ENCODE measurements around the gene MACF1.

MACF1 gene

DNA sequence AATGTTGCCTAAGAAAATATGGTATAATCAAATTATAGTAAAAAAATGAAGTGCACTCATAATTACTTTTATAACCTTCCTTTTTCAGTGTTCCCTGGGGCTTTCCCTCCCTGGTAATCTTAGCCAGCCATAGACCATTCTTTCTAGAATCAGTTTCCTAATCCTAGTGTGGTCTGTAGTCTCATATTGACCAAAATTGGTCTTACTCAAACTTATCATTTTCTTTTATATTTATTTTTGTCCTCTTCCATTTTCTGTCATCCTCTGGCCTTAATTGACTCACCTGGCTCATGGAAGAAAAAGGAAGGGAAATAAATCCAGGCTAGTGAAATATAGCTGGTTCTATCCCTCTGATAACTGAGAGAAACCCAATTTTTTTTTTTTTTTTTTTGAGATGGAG is 216.0 kb downstream of the MACF1 start:
- Histone ChIP-seq H3K36me3 (replicated peaks; ENCODE audit: insufficient read depth, low read length) (peaks cover 11% of the 10 kb centered on the region; the same call in 1 of the 2 replicates), H3K79me2 (ENCODE audit: low read length) (peaks cover 51% of the 10 kb centered on the region)

DNA sequence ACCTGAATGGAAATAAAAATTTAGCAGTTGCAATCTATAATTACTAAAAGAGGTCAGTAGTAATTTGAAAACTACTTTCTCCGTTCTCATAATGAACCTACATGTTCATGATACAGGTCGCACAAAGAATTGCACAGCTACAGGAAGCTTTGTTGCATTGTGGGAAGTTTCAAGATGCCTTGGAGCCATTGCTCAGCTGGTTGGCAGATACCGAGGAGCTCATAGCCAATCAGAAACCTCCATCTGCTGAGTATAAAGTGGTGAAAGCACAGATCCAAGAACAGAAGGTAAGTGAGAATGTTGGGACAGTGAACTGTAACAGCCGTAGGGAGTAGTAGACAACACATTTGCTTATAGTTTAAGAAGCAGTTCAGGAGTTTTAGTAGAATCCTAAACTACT is 218.1 kb downstream of the MACF1 start:
- no peak overlapping the region for H3K4me3 ChIP-seq (ENCODE audit: low read length)
- H3K9ac ChIP-seq (ENCODE audit: low read length) = no peak overlapping the region
- peaks cover 37% of the 10 kb centered on the region for H3K79me2 ChIP-seq (ENCODE audit: low read length)
- no peak for DNase-seq
- no peak overlapping the region for H2AFZ ChIP-seq (ENCODE audit: low read length)
- no peaks in the 10 kb centered on the region for H3K27me3 ChIP-seq (replicated peaks; ENCODE audit: insufficient read depth, low read length)
- peaks cover 18% of the 10 kb centered on the region; the same call in 1 of the 2 replicates for H3K36me3 ChIP-seq (replicated peaks; ENCODE audit: insufficient read depth, low read length)
- TF ChIP-seq EZH2 (optimal IDR thresholded peaks at IDR 0.05; ENCODE audit: low read depth, low read length) = no peak
- TF ChIP-seq, protein P1, sequence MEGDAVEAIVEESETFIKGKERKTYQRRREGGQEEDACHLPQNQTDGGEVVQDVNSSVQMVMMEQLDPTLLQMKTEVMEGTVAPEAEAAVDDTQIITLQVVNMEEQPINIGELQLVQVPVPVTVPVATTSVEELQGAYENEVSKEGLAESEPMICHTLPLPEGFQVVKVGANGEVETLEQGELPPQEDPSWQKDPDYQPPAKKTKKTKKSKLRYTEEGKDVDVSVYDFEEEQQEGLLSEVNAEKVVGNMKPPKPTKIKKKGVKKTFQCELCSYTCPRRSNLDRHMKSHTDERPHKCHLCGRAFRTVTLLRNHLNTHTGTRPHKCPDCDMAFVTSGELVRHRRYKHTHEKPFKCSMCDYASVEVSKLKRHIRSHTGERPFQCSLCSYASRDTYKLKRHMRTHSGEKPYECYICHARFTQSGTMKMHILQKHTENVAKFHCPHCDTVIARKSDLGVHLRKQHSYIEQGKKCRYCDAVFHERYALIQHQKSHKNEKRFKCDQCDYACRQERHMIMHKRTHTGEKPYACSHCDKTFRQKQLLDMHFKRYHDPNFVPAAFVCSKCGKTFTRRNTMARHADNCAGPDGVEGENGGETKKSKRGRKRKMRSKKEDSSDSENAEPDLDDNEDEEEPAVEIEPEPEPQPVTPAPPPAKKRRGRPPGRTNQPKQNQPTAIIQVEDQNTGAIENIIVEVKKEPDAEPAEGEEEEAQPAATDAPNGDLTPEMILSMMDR (IDR thresholded peaks at IDR 0.05; ENCODE audit: low read length) = no peak
- TF ChIP-seq EZH2phosphoT487 (IDR thresholded peaks at IDR 0.05; ENCODE audit: low read length) = no peak
- H3K9me2 ChIP-seq (replicated peaks; ENCODE audit: insufficient read depth, low read length) = no peaks in the 10 kb centered on the region
- H3K4me2 ChIP-seq (ENCODE audit: low read depth, low read length) = no peak overlapping the region
- H3K4me1 ChIP-seq (ENCODE audit: low read length) = peaks cover 9% of the 10 kb centered on the region
- H3K9me3 ChIP-seq (replicated peaks; ENCODE audit: insufficient read depth, low read length) = no peaks in the 10 kb centered on the region
- no peaks in the 10 kb centered on the region for H4K20me1 ChIP-seq (ENCODE audit: insufficient read depth, low read length)
- H3F3A ChIP-seq (ENCODE audit: insufficient read depth, low read length) = peaks cover 3% of the 10 kb centered on the region; the same call in 1 of the 2 replicates
- H3K27ac ChIP-seq (ENCODE audit: low read length) = no peak overlapping the region

More for the DNA sequence above, 216.0 kb downstream of the MACF1 start:
- Histone ChIP-seq H3K9me2 (replicated peaks; ENCODE audit: insufficient read depth, low read length) (no peaks in the 10 kb centered on the region), H3K9me3 (replicated peaks; ENCODE audit: insufficient read depth, low read length) (no peaks in the 10 kb centered on the region), H3K4me3 (ENCODE audit: low read length) (no peak overlapping the region), H3K9ac (ENCODE audit: low read length) (no peak overlapping the region), H3K4me2 (ENCODE audit: low read depth, low read length) (no peak overlapping the region), H3K4me1 (ENCODE audit: low read length) (peaks cover 9% of the 10 kb centered on the region), H4K20me1 (ENCODE audit: insufficient read depth, low read length) (no peaks in the 10 kb centered on the region), H3F3A (ENCODE audit: insufficient read depth, low read length) (0 out of 2 replicates have a peak, but pooled peaks cover 3% of the 10 kb centered on the region), H3K27ac (ENCODE audit: low read length) (no peak overlapping the region), H3K27me3 (replicated peaks; ENCODE audit: insufficient read depth, low read length) (no peaks in the 10 kb centered on the region), H2AFZ (ENCODE audit: low read length) (no peak overlapping the region)
- TF ChIP-seq EZH2phosphoT487 (IDR thresholded peaks at IDR 0.05; ENCODE audit: low read length) = no peak
- no peak for TF ChIP-seq EZH2 (optimal IDR thresholded peaks at IDR 0.05; ENCODE audit: low read depth, low read length)
- TF ChIP-seq, protein P1 (IDR thresholded peaks at IDR 0.05; ENCODE audit: low read length) = no peak
- no peak for DNase-seq

DNA sequence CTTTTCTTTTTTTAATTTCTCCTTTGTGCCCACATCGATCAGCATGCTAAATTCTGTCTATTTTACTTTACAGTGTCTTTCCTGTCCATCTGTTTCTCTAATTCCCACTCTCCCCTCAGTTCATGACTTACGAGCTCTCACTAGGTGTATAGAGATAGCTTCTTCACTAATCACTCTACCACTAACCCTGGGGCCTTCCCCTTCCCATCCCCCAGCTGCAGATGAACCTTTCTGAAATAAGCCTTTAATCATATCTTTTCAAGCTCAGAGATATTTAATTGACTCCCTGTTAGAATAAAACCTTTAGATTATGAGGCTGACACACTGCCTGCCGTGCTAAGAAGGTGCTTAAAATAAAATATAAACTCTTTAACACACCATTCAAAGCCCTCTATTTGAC is 220.7 kb downstream of the MACF1 start:
- Histone ChIP-seq H3K9ac (ENCODE audit: low read length) (no peak overlapping the region), H4K20me1 (ENCODE audit: insufficient read depth, low read length) (no peaks in the 10 kb centered on the region), H3K4me3 (ENCODE audit: low read length) (no peak overlapping the region), H3K4me1 (ENCODE audit: low read length) (peaks cover 5% of the 10 kb centered on the region), H3K79me2 (ENCODE audit: low read length) (peaks cover 21% of the 10 kb centered on the region), H3F3A (ENCODE audit: insufficient read depth, low read length) (no peaks in the 10 kb centered on the region; the same call in 1 of the 2 replicates), H2AFZ (ENCODE audit: low read length) (no peak overlapping the region), H3K27me3 (replicated peaks; ENCODE audit: insufficient read depth, low read length) (no peaks in the 10 kb centered on the region), H3K9me2 (replicated peaks; ENCODE audit: insufficient read depth, low read length) (no peaks in the 10 kb centered on the region), H3K4me2 (ENCODE audit: low read depth, low read length) (no peak overlapping the region), H3K27ac (ENCODE audit: low read length) (no peak overlapping the region), H3K9me3 (replicated peaks; ENCODE audit: insufficient read depth, low read length) (no peaks in the 10 kb centered on the region), H3K36me3 (replicated peaks; ENCODE audit: insufficient read depth, low read length) (peaks cover 21% of the 10 kb centered on the region; the same call in 1 of the 2 replicates)
- TF ChIP-seq EZH2 (optimal IDR thresholded peaks at IDR 0.05; ENCODE audit: low read depth, low read length) (no peak), EZH2phosphoT487 (IDR thresholded peaks at IDR 0.05; ENCODE audit: low read length) (no peak)
- TF ChIP-seq, protein P1 (IDR thresholded peaks at IDR 0.05; ENCODE audit: low read length) = no peak
- no peak for DNase-seq
